Measurements from ENCODE around the gene TNRC6C.

Gene TNRC6C

DNA sequence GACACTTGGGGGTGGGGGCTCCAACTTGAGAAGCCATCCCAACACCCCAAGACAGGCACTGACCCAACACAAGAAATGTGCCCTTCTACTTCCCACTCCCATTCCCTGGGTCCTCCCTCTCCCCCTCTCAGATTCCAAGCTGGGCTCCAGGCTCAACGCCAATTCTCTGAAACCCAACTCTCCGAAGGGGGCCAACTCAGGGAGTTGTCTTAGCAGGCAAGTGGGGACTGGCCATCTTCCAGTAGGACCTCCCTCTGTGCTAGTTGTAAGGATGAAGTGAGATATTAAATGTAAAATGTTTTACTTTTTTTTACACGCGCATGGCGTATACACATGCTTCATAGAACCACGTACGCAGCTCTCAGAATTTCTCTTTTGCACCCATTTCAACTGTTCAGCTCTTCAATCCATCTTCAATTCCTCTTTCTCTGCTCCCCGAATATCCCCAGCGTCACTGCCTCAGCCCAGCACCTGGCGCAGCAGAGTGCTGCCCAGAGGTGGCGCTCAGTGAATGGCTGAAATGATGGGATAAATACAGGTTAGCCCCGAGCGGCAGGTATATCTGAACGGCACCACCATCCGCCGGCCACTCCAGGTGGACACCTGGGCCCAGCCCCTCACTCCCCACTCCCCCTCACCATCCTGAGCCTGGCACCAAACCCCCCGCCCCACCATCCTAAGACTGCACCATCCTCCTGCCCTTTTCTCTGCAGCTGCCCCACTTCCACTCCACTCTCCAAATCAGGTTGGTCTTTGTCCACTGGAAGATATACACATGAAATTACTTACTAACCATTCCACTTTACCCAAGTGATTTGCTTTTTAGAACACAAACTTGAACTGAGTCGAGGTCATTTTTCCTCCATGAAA, 43.9 kb upstream of the TNRC6C start (continued):
- TF ChIP-seq, protein P1, sequence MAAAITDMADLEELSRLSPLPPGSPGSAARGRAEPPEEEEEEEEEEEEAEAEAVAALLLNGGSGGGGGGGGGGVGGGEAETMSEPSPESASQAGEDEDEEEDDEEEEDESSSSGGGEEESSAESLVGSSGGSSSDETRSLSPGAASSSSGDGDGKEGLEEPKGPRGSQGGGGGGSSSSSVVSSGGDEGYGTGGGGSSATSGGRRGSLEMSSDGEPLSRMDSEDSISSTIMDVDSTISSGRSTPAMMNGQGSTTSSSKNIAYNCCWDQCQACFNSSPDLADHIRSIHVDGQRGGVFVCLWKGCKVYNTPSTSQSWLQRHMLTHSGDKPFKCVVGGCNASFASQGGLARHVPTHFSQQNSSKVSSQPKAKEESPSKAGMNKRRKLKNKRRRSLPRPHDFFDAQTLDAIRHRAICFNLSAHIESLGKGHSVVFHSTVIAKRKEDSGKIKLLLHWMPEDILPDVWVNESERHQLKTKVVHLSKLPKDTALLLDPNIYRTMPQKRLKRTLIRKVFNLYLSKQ (tag by site-specific recombination; IDR thresholded peaks at IDR 0.05; ENCODE audit: borderline replicate concordance): no peak
- TF ChIP-seq WT1 (tag by site-specific recombination; IDR thresholded peaks at IDR 0.05) (no peak), GLIS1 (tag by site-specific recombination; IDR thresholded peaks at IDR 0.05) (peak; percentile 96), GLIS2 (tag by site-specific recombination; IDR thresholded peaks at IDR 0.05) (peak; percentile 51; the same call in 1 of the 2 replicates), RBAK (tag by site-specific recombination; IDR thresholded peaks at IDR 0.05) (no peak), OVOL3 (tag by site-specific recombination; IDR thresholded peaks at IDR 0.05) (no peak), ZNF24 (tag by site-specific recombination; IDR thresholded peaks at IDR 0.05) (0 out of 2 replicates have a peak, but pooled peaks have one; percentile 17), ZNF549 (tag by site-specific recombination; IDR thresholded peaks at IDR 0.05) (no peak), ZNF132 (tag by site-specific recombination; IDR thresholded peaks at IDR 0.05; ENCODE audit: borderline replicate concordance) (no peak), ZNF660 (tag by site-specific recombination; IDR thresholded peaks at IDR 0.05) (peak; percentile 58; the same call in 1 of the 2 replicates), ZBTB1 (tag by site-specific recombination; IDR thresholded peaks at IDR 0.05) (no peak), ZNF610 (tag by site-specific recombination; IDR thresholded peaks at IDR 0.05; ENCODE audit: borderline replicate concordance) (no peak), ZNF548 (tag by site-specific recombination; IDR thresholded peaks at IDR 0.05) (no peak), ZNF623 (tag by site-specific recombination; IDR thresholded peaks at IDR 0.05) (no peak), ZNF184 (tag by site-specific recombination; IDR thresholded peaks at IDR 0.05) (no peak), ZFP3 (tag by site-specific recombination; IDR thresholded peaks at IDR 0.05; ENCODE audit: low read depth) (no peak), ZNF112 (tag by site-specific recombination; IDR thresholded peaks at IDR 0.05) (no peak), ZNF830 (tag by site-specific recombination; IDR thresholded peaks at IDR 0.05; ENCODE audit: low read depth) (no peak), ZNF560 (tag by site-specific recombination; IDR thresholded peaks at IDR 0.05; ENCODE audit: borderline replicate concordance) (no peak), ZNF416 (tag by site-specific recombination; IDR thresholded peaks at IDR 0.05) (no peak), KLF8 (tag by site-specific recombination; IDR thresholded peaks at IDR 0.05) (no peak)
- TF ChIP-seq, protein P2, sequence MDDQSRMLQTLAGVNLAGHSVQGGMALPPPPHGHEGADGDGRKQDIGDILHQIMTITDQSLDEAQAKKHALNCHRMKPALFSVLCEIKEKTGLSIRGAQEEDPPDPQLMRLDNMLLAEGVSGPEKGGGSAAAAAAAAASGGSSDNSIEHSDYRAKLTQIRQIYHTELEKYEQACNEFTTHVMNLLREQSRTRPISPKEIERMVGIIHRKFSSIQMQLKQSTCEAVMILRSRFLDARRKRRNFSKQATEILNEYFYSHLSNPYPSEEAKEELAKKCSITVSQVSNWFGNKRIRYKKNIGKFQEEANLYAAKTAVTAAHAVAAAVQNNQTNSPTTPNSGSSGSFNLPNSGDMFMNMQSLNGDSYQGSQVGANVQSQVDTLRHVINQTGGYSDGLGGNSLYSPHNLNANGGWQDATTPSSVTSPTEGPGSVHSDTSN (CRISPR knock-in tag; IDR thresholded peaks at IDR 0.05): no peak
- TF ChIP-seq, protein P3, sequence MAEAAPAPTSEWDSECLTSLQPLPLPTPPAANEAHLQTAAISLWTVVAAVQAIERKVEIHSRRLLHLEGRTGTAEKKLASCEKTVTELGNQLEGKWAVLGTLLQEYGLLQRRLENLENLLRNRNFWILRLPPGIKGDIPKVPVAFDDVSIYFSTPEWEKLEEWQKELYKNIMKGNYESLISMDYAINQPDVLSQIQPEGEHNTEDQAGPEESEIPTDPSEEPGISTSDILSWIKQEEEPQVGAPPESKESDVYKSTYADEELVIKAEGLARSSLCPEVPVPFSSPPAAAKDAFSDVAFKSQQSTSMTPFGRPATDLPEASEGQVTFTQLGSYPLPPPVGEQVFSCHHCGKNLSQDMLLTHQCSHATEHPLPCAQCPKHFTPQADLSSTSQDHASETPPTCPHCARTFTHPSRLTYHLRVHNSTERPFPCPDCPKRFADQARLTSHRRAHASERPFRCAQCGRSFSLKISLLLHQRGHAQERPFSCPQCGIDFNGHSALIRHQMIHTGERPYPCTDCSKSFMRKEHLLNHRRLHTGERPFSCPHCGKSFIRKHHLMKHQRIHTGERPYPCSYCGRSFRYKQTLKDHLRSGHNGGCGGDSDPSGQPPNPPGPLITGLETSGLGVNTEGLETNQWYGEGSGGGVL (tag by site-specific recombination; IDR thresholded peaks at IDR 0.05): peak; percentile 75
- TF ChIP-seq, protein P4, sequence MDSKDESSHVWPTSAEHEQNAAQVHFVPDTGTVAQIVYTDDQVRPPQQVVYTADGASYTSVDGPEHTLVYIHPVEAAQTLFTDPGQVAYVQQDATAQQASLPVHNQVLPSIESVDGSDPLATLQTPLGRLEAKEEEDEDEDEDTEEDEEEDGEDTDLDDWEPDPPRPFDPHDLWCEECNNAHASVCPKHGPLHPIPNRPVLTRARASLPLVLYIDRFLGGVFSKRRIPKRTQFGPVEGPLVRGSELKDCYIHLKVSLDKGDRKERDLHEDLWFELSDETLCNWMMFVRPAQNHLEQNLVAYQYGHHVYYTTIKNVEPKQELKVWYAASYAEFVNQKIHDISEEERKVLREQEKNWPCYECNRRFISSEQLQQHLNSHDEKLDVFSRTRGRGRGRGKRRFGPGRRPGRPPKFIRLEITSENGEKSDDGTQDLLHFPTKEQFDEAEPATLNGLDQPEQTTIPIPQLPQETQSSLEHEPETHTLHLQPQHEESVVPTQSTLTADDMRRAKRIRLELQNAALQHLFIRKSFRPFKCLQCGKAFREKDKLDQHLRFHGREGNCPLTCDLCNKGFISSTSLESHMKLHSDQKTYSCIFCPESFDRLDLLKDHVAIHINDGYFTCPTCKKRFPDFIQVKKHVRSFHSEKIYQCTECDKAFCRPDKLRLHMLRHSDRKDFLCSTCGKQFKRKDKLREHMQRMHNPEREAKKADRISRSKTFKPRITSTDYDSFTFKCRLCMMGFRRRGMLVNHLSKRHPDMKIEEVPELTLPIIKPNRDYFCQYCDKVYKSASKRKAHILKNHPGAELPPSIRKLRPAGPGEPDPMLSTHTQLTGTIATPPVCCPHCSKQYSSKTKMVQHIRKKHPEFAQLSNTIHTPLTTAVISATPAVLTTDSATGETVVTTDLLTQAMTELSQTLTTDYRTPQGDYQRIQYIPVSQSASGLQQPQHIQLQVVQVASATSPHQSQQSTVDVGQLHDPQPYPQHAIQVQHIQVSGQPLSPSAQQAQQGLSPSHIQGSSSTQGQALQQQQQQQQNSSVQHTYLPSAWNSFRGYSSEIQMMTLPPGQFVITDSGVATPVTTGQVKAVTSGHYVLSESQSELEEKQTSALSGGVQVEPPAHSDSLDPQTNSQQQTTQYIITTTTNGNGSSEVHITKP (tag by site-specific recombination; IDR thresholded peaks at IDR 0.05): peak; percentile 63
- TF ChIP-seq, protein P5, sequence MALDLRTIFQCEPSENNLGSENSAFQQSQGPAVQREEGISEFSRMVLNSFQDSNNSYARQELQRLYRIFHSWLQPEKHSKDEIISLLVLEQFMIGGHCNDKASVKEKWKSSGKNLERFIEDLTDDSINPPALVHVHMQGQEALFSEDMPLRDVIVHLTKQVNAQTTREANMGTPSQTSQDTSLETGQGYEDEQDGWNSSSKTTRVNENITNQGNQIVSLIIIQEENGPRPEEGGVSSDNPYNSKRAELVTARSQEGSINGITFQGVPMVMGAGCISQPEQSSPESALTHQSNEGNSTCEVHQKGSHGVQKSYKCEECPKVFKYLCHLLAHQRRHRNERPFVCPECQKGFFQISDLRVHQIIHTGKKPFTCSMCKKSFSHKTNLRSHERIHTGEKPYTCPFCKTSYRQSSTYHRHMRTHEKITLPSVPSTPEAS (tag by site-specific recombination; IDR thresholded peaks at IDR 0.05): no peak
- TF ChIP-seq, protein P6, sequence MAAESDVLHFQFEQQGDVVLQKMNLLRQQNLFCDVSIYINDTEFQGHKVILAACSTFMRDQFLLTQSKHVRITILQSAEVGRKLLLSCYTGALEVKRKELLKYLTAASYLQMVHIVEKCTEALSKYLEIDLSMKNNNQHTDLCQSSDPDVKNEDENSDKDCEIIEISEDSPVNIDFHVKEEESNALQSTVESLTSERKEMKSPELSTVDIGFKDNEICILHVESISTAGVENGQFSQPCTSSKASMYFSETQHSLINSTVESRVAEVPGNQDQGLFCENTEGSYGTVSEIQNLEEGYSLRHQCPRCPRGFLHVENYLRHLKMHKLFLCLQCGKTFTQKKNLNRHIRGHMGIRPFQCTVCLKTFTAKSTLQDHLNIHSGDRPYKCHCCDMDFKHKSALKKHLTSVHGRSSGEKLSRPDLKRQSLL (tag by site-specific recombination; IDR thresholded peaks at IDR 0.05): no peak
- TF ChIP-seq, protein P7, sequence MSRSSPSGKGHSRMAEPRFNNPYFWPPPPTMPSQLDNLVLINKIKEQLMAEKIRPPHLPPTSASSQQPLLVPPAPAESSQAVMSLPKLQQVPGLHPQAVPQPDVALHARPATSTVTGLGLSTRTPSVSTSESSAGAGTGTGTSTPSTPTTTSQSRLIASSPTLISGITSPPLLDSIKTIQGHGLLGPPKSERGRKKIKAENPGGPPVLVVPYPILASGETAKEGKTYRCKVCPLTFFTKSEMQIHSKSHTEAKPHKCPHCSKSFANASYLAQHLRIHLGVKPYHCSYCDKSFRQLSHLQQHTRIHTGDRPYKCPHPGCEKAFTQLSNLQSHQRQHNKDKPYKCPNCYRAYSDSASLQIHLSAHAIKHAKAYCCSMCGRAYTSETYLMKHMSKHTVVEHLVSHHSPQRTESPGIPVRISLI (tag by site-specific recombination; IDR thresholded peaks at IDR 0.05): no peak

Data from HEK293 (cell line).